Bronchial epithelial cell (primary cell): ENCODE data around the gene PELI2. TPM values are rescaled to one million over a fixed set of nuclear protein-coding genes. Genes with fewer than 3 reads are reported as not detected.

Experiments used
- DNase-seq: peaks from one replicate; pipeline ENCODE4 v3.0.0-alpha.2; 2010; ENCODE audit warnings: low read depth
- FAIRE-seq: peaks from 2 replicates; lab custom pipeline; 2011; peaks lifted over from hg19 to GRCh38; lab: Jason Lieb, UNC
- H3K27me3 ChIP-seq: 2 replicates; pipeline ENCODE4 v1.5.1; 2011; ENCODE audit warnings: low read length; ENCODE audit not compliant: control insufficient read depth, insufficient read depth
- H3K36me3 ChIP-seq: 2 replicates; pipeline ENCODE4 v1.5.1; 2011; ENCODE audit warnings: low read length; ENCODE audit not compliant: control insufficient read depth, insufficient read depth
- H3K4me3 ChIP-seq: 2 replicates; pipeline ENCODE4 v1.5.1; 2011; ENCODE audit warnings: mild to moderate bottlenecking, low read depth, low read length, control low read depth
- CTCF ChIP-seq: IDR thresholded peaks from 2 replicates; pipeline ENCODE4 v1.5.1; 2011; ENCODE audit warnings: mild to moderate bottlenecking, moderate library complexity, low read length, control low read depth, inconsistent platforms; ENCODE audit not compliant: insufficient read depth, severe bottlenecking
- total RNA-seq: library from RNA; depleted of rRNA; stranded (reverse); fragments of >200 nt; gene quantifications from 2 replicates; pipeline ENCODE4 v1.2.1, GENCODE V29; 2014

PELI2 gene
- total RNA-seq, 1 donor from 2014 or later = 2.1 TPM

- Histone ChIP-seq H3K4me3 (no peak overlapping the region), H3K36me3 (no peaks in the 10 kb centered on the region), H3K27me3 (no peaks in the 10 kb centered on the region)
- FAIRE-seq (no peak), DNase-seq (no peak)
- TF ChIP-seq CTCF = no peak
Observed at GRCh38 chr14:56293506-56293905, 175.3 kb downstream of the PELI2 start.

DNA sequence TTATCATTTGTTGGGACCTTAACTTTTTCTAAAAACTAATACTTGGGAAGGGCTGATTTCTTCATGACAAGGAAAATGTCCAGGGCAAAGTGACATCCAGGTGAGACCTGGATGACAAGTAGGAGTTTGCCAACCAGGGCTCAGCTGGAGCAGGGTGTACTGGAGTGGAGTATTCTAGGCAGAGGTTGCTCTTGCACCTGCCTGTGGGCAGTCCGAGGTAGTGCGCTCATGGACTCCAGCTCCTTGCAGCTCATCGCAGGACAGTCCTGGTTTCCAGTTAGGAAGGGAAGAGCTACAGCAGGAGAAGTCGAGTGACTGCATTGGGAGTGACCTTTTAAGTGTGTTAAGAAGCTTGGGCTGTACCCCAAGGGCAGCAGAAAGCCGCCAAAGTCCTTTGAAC is 175.9 kb downstream of the PELI2 start:
- Histone ChIP-seq H3K36me3 (no peaks in the 10 kb centered on the region), H3K4me3 (no peak overlapping the region), H3K27me3 (no peaks in the 10 kb centered on the region)
- FAIRE-seq = no peak
- DNase-seq = no peak
- TF ChIP-seq CTCF = no peak

- no peaks in the 10 kb centered on the region for H3K36me3 ChIP-seq
- TF ChIP-seq CTCF = no peak
- no peak for FAIRE-seq
Observed at GRCh38 chr14:56295743-56296142, 177.5 kb downstream of the PELI2 start.

DNA sequence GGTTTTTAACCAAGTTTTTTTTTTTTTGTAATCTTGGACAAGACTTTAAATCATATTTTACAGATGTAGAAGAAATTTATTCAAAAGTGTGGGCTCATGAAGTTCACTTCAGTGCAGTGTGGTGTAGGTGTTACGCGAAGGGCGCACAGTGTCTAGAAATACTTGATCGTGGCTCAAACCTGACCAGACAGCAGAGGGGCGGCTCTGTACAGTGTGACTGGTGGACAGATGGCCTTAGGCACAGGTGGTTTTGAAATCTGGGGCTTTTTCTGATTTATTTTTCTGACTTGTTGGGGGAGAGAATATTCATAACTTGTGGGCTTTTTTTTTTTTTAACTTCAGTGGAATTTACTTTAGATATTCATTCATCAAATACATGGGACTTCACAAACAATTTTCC is 179.2 kb downstream of the PELI2 start:
- Histone ChIP-seq H3K36me3 (no peaks in the 10 kb centered on the region), H3K27me3 (no peaks in the 10 kb centered on the region), H3K4me3 (no peak overlapping the region)
- TF ChIP-seq CTCF = no peak
- DNase-seq (no peak), FAIRE-seq (no peak)

More at GRCh38 chr14:56295743-56296142, 177.5 kb downstream of the PELI2 start:
- peak; percentile 51 for DNase-seq
- Histone ChIP-seq H3K4me3 (no peak overlapping the region), H3K27me3 (no peaks in the 10 kb centered on the region)

DNA sequence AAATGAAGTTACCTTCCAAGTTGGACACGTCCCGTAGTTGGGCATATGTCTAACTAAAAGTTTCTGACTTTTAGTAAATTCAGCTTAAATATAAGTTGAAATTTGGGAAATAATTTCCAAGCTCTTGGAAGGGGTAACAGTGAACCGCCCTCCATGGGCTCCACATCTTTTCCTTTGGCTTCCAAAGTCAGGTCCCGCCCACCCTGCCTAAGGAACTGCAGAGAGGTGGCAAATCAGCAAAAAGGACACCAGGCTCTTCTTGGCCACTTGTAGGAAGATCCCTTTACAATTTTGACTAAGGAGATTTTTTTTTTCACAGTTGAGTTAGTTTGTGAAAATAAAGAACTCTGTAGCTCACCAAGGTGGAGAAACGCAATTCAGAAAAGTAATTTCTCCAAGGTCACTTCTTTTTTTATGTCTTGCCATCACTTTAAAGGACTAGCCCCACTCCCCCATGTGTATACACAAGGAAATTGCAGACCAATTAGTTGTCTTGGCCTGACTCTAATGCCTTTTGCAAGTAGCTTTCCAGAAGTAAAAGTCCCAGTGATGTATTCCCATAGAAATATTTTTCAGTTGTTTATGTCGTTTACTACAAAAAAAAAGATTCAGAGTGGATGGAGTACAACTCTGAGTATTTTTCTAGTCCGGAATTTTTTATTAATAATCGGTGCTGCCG is 181.2 kb downstream of the PELI2 start:
- FAIRE-seq (no peak), DNase-seq (no peak)
- Histone ChIP-seq H3K27me3 (no peaks in the 10 kb centered on the region), H3K36me3 (no peaks in the 10 kb centered on the region), H3K4me3 (no peak overlapping the region)
- TF ChIP-seq CTCF = no peak

DNA sequence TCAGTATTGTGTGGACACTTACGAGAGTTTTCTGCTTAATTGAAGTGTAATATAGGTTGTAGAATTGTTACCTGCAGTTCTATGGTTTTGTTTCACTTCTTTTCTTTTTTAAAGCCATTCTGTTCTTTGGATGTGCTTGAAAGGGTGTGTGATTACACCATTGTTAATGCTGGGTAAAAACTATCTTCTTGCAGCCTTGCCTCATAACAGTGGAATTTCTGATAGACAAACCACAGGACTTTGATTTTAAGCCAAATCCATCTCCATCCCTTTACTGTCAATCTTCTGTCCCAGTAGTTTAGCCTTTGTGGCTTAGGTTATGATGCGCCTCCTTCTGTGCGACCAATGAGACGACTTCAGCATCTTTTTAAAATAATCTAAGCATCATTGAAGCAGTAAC is 182.3 kb downstream of the PELI2 start:
- TF ChIP-seq CTCF = no peak
- FAIRE-seq = no peak
- Histone ChIP-seq H3K27me3 (no peaks in the 10 kb centered on the region), H3K36me3 (no peaks in the 10 kb centered on the region), H3K4me3 (no peak overlapping the region)
- DNase-seq = no peak
